ENCODE data around the gene PTPRN2. TPM values are rescaled to one million over a fixed set of nuclear protein-coding genes. Genes with fewer than 3 reads are reported as not detected.
A peak's percentile ranks its signal among the peaks of the same experiment; 100 is the strongest.
"Not testable (repeated sequence)": the region's sequence is repeated elsewhere in the genome, so short reads cannot be mapped to it uniquely, and the experiment has no call there.

PTPRN2 gene
- total and polyA plus RNA-seq, 8 donors: 12.2 to 49.2 (median 31.8) TPM

DNA sequence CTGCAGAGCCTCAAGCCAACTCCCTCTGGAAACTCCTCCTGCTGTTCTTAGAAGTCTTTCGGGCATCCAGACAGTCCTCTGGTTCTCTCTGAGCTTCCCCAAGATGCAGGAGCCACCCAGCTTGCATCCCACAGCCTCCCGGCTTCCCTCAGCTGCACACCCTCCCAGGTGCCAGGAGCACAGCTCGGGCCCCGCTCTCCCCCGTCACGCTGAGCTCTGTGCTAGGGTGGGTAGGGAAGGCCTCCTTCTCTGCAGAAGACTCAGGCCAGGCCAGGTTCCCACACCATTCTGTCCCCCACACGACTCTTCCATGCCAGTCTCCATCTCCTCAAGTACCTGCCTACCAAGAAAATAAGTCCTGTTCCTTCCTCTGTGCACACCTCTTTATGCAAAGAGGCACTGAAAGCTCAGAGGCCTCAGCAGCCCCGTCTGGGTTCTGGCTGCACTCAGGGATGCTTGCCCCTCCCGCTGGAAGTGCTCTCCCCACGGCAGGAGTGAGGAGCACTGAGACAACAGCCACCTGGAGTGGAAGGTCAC is 537.1 kb downstream of the PTPRN2 start:
- WGBS, 2 donors: 76 to 79% methylated on average over 10 of the region's 10 CpGs
- no peak for ATAC-seq
- FAIRE-seq: no peak
- TF ChIP-seq CTCF (IDR thresholded peaks at IDR 0.05): no peak
- no peak overlapping the region for H3K27ac ChIP-seq
- H3K27me3 ChIP-seq: no peaks in the 10 kb centered on the region
- intact Hi-C loops (cut with DNase I): no loop called here
- H3K4me1 ChIP-seq: no peaks in the 10 kb centered on the region
- DNase-seq: peak in 1 of 6 donors; percentile 30
- H3K36me3 ChIP-seq: no peaks in the 10 kb centered on the region
- no peaks in the 10 kb centered on the region for H3K9me3 ChIP-seq
- H3K4me3 ChIP-seq: no peak overlapping the region

DNA sequence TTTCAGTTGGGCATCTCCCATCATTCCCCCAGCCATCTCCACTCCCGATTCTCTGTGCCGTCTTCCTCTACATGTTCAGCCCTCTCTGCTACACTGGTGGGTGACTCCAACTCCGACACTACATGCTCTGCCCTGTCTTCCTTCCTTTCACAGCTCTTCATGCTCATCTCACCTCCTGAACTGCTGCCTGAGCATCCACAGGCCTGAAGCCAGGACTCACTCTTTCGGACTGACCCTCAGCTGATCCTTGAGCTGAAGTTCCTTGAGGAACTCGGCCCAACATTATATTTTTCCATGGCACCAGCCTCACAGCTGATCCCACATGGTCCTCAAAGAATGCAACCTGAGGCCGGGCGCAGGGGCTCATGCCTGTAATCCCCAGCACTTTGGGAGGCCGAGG is 538.4 kb downstream of the PTPRN2 start:
- Histone ChIP-seq H3K27me3 (no peaks in the 10 kb centered on the region), H3K27ac (no peak overlapping the region), H3K9me3 (no peaks in the 10 kb centered on the region), H3K4me3 (no peak overlapping the region), H3K36me3 (no peaks in the 10 kb centered on the region), H3K4me1 (no peaks in the 10 kb centered on the region)
- DNase-seq (peak in 1 of 6 donors; percentile 4), FAIRE-seq (no peak), ATAC-seq (no peak)
- WGBS, 2 donors: 90 to 91% methylated on average over 8 of the region's 8 CpGs
- no peak for TF ChIP-seq CTCF (IDR thresholded peaks at IDR 0.05)
- intact Hi-C loops (cut with DNase I): no loop called here

- Histone ChIP-seq H3K4me1 (peaks cover 0 to 2% (median 0%) of the 10 kb centered on the region in 3 donors), H3K36me3 (no peaks in the 10 kb centered on the region), H3K4me3 (no peak overlapping the region), H3K27ac (no peak overlapping the region), H3K27me3 (no peaks in the 10 kb centered on the region), H3K9me3 (no peaks in the 10 kb centered on the region)
- no peak for TF ChIP-seq CTCF (IDR thresholded peaks at IDR 0.05)
- 76 to 81% methylated on average over 1 of the region's 1 CpG for WGBS, 2 donors
- DNase-seq (no peak), ATAC-seq (no peak), FAIRE-seq (no peak)
- intact Hi-C loops (cut with DNase I): no loop called here
Observed at GRCh38 chr7:158048569-158048968, 539.1 kb downstream of the PTPRN2 start.

DNA sequence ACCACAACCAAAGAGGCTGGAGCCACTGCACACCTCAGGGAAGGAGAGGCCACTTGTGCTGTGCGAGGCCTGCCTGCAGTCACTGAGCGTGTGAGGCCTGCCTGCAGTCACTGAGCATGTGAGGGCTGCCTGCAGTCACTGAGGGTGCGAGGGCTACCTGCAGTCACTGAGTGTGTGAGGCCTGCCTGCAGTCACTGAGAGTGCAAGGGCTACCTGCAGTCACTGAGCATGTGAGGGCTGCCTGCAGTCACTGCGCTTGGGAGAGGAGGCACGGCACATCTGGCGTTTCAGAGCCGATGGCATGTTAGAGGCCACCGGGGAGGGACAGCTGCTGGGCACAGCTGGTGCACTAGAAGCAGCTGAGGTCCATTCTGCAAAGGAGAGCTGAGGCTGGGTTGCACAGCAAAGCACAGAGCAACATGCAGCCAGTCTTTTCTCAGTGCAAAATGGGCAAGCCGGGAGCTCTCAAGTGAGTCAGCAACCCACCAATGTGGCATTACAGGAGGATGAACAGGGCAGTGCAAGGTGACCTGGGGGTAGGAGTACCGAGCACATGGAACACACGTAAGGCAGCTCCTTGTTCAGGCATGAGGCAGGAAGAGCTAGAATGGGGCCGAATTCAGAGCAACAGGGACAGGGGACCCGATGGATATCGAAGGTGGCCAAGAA is 540.1 kb downstream of the PTPRN2 start:
- 85 to 92% methylated on average over 14 of the region's 14 CpGs for WGBS, 2 donors
- no peaks in the 10 kb centered on the region for H3K9me3 ChIP-seq
- peak in 1 of 6 donors; percentile 30 for DNase-seq
- H3K4me1 ChIP-seq: peaks cover 0 to 3% (median 0%) of the 10 kb centered on the region in 3 donors
- intact Hi-C loops (cut with DNase I): no loop called here
- no peaks in the 10 kb centered on the region for H3K27me3 ChIP-seq
- no peaks in the 10 kb centered on the region for H3K36me3 ChIP-seq
- H3K27ac ChIP-seq: no peak overlapping the region
- TF ChIP-seq CTCF (IDR thresholded peaks at IDR 0.05): no peak
- FAIRE-seq: no peak
- no peak for ATAC-seq
- no peak overlapping the region for H3K4me3 ChIP-seq

DNA sequence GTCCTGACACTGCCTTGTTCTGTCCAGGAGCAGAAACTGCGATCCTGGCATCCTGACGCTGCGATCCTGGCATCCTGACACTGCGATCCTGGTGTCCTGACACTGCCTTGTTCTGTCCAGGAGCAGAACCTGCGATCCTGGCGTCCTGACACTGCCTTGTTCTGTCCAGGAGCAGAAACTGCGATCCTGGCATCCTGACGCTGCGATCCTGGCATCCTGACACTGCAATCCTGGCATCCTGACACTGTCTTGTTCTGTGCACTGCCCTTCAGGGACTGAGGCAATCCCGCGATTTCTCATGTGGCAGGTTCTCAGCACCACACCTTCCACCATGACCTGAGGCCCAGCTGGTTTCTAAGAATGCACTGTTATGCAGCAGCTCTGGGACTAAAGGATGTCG is 541.4 kb downstream of the PTPRN2 start:
- H3K4me1 ChIP-seq; H3K27ac ChIP-seq; intact Hi-C loops (cut with DNase I); H3K4me3 ChIP-seq; FAIRE-seq; H3K27me3 ChIP-seq; H3K9me3 ChIP-seq; H3K36me3 ChIP-seq; ATAC-seq: not testable (repeated sequence)
- WGBS, 2 donors: 87 to 88% methylated on average over 12 of the region's 12 CpGs
- DNase-seq: peak in 1 of 6 donors; percentile 15
